Upper lobe of right lung (tissue), 1 donor: ENCODE data around the gene TMEM178A. TPM values are rescaled to one million over a fixed set of nuclear protein-coding genes. Genes with fewer than 3 reads are reported as not detected.

ENCODE experiments used
- ATAC-seq: fragments of 200-7000 bp; cut with Tn5 transposase; one replicate; pipeline ENCODE4 v1.9.1; 2020; ENCODE audit warnings: mild to moderate bottlenecking, moderate library complexity
- DNase-seq: peaks from one replicate; pipeline ENCODE4 v3.0.0-alpha.2; 2020
- H3K27ac ChIP-seq: fragments of 200-600 bp; one replicate; pipeline ENCODE4 v1.8.0; 2022
- H3K27me3 ChIP-seq: fragments of 200-600 bp; one replicate; pipeline ENCODE4 v1.8.0; 2022; ENCODE audit warnings: mild to moderate bottlenecking
- H3K36me3 ChIP-seq: fragments of 200-600 bp; one replicate; pipeline ENCODE4 v1.8.0; 2022
- H3K4me1 ChIP-seq: fragments of 200-600 bp; one replicate; pipeline ENCODE4 v1.8.0; 2022
- H3K4me3 ChIP-seq: fragments of 200-600 bp; one replicate; pipeline ENCODE4 v1.8.0; 2022; ENCODE audit warnings: mild to moderate bottlenecking
- H3K9me3 ChIP-seq: fragments of 200-600 bp; one replicate; pipeline ENCODE4 v1.8.0; 2022
- intact Hi-C: fragments of 100-400 bp; cut with DNase I; formaldehyde crosslinking; loops from one replicate; pipeline ENCODE4 v1.11.0; 2022
- total RNA-seq: library from RNA; stranded (reverse); fragmentation: NEBNext Ultra II Directional; extraction: Animal tissue kit (Norgen Biotek cat#: 25700); gene quantifications from one replicate; pipeline ENCODE4 v1.2.1, GENCODE V29; 2021
- TF ChIP-seq, protein P1 (sequence below): fragments of 200-600 bp; IDR thresholded peaks from one replicate; pipeline ENCODE4 v1.8.0; 2022; ENCODE audit warnings: antibody characterized with exemption
- donor health status: DM: no; HTN: yes; CAD: no; lungs with severe emphysema.

The TMEM178A gene
- total RNA-seq, 1 donor from 2014 or later: 9.5 TPM

DNA sequence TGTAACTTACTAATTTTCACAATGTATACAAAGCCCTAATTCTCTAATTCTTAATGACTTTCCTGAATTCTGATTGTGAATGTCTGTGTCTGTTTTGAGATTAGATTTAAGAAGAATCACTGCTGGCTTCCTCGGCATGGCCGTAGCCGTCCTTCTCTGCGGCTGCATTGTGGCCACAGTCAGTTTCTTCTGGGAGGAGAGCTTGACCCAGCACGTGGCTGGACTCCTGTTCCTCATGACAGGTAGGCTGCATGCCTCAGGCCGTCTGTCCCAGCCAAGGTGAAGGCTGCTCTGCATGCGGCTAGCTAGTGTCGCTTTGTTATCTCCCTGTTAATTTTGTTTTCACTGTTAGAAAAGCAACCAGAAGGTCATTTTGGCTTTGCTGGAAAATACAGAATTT is 41.2 kb downstream of the TMEM178A start:
- intact Hi-C loops: no loop called here
- Histone ChIP-seq H3K36me3 (no peaks in the 10 kb centered on the region), H3K9me3 (no peaks in the 10 kb centered on the region), H3K27ac (no peak overlapping the region), H3K4me3 (no peak overlapping the region), H3K4me1 (no peaks in the 10 kb centered on the region), H3K27me3 (no peaks in the 10 kb centered on the region)
- DNase-seq: no peak
- TF ChIP-seq, protein P1, sequence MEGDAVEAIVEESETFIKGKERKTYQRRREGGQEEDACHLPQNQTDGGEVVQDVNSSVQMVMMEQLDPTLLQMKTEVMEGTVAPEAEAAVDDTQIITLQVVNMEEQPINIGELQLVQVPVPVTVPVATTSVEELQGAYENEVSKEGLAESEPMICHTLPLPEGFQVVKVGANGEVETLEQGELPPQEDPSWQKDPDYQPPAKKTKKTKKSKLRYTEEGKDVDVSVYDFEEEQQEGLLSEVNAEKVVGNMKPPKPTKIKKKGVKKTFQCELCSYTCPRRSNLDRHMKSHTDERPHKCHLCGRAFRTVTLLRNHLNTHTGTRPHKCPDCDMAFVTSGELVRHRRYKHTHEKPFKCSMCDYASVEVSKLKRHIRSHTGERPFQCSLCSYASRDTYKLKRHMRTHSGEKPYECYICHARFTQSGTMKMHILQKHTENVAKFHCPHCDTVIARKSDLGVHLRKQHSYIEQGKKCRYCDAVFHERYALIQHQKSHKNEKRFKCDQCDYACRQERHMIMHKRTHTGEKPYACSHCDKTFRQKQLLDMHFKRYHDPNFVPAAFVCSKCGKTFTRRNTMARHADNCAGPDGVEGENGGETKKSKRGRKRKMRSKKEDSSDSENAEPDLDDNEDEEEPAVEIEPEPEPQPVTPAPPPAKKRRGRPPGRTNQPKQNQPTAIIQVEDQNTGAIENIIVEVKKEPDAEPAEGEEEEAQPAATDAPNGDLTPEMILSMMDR: no peak
- ATAC-seq: no peak

DNA sequence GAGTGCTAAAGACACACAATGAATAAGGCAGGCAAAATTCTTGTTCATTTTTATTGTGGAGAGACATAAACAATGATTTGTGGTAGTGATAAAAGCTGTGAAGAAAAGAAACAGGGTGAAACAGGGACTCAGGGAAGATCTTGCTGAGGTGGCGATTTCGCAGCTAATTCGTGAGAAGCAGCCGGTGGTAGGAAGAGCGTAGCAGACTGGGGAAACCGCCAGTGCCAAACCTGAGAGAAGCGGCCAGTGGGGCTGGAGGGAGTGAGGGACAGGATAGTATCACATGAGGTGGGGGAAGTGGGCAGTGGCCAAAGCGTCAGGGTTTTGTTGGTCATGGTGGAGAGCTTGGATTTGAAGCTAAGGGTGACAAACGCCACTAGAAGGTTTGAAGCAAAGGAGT is 42.3 kb downstream of the TMEM178A start:
- Histone ChIP-seq H3K9me3 (no peaks in the 10 kb centered on the region), H3K4me3 (no peak overlapping the region), H3K27me3 (no peaks in the 10 kb centered on the region), H3K27ac (no peak overlapping the region), H3K36me3 (no peaks in the 10 kb centered on the region), H3K4me1 (no peaks in the 10 kb centered on the region)
- DNase-seq (no peak), ATAC-seq (no peak)
- intact Hi-C loops: no loop called here
- TF ChIP-seq, protein P1: no peak

DNA sequence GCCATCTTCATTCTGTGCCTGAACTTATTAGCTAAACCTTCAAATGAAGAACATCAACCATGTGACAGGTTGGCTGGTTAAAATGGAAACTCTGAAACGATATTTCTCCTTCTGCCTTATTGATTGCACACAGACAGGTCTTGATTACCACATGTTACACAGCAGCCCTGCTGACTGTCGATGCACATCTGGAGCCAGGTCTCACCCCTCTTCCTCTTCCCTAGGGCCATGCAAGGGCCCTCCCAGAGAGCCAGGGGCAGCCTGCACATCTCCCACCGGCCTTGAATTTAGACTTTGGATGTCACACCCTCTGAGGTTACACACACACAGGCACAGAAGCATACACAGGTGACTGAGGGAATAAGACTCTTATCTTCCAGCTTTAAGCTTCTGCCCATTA is 45.1 kb downstream of the TMEM178A start:
- intact Hi-C loops: no loop called here
- Histone ChIP-seq H3K27me3 (no peaks in the 10 kb centered on the region), H3K4me3 (no peak overlapping the region), H3K4me1 (no peaks in the 10 kb centered on the region), H3K9me3 (no peaks in the 10 kb centered on the region), H3K36me3 (no peaks in the 10 kb centered on the region), H3K27ac (no peak overlapping the region)
- ATAC-seq (no peak), DNase-seq (no peak)
- TF ChIP-seq, protein P1: no peak

DNA sequence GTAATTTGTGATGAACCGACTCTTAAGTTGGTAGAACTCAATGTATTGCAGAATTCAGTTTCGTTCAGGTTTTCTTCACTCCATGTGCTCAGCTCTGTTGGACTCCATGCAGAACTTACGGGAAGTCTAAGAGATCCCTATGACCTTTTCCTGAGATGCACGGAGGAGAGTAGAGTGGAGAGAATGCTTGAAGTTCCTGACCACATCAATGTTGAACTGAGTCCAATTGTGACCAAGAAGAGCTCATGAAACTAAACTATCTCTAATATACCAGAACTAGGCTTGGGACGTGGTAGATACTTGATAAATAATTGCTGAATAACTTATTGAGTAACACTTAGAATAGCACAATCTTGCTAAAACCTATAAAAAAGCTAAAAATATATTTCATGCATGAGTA is 47.2 kb downstream of the TMEM178A start:
- no peaks in the 10 kb centered on the region for H3K9me3 ChIP-seq
- no peak overlapping the region for H3K4me3 ChIP-seq
- H3K36me3 ChIP-seq: no peaks in the 10 kb centered on the region
- ATAC-seq: no peak
- TF ChIP-seq, protein P1: no peak
- H3K27me3 ChIP-seq: no peaks in the 10 kb centered on the region
- H3K4me1 ChIP-seq: no peaks in the 10 kb centered on the region
- intact Hi-C loops: no loop called here
- no peak for DNase-seq
- no peak overlapping the region for H3K27ac ChIP-seq

DNA sequence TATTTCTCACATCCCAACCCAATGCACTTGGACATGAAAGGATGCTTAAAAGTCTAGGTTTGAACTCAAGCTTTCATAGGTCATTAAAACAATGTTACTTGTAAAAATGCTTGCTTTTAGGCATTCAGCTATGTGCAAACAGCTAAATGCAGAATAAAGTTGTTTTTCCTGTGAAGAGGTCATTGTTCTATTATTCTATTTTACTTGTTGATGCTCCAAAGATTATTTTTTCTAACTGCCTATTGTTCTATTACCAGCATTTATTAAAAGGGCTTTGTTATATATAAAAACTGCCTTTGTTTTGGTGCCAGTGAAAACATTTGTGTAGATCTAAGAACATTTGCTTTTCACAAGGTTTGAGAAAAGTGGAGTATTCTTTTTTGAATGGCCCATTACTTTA is 49.4 kb downstream of the TMEM178A start:
- Histone ChIP-seq H3K36me3 (no peaks in the 10 kb centered on the region), H3K4me1 (no peaks in the 10 kb centered on the region), H3K4me3 (no peak overlapping the region), H3K9me3 (no peaks in the 10 kb centered on the region), H3K27me3 (no peaks in the 10 kb centered on the region), H3K27ac (no peak overlapping the region)
- ATAC-seq (no peak), DNase-seq (no peak)
- TF ChIP-seq, protein P1: no peak
- intact Hi-C loops: no loop called here

DNA sequence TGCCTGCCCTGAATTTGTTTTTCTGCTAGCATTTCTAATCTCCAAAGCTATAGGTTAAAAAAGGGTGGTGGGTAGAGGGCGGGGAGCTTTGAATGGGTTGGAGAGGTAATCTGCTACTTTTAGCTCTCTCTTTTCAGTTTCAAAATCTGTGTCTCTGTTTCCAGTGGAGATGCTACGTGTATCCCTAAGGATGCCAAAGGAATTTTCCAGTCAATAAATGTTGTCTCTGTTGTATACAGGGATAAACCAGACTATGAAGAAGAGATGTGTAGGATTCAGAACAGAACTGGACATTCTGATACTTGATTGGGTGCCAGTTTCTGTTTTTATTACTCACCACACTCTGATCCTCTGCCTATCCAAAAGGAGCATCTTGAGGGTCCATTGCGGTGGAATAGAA is 50.1 kb downstream of the TMEM178A start:
- Histone ChIP-seq H3K4me1 (no peaks in the 10 kb centered on the region), H3K36me3 (no peaks in the 10 kb centered on the region), H3K9me3 (no peaks in the 10 kb centered on the region), H3K27me3 (no peaks in the 10 kb centered on the region), H3K27ac (no peak overlapping the region), H3K4me3 (no peak overlapping the region)
- DNase-seq: no peak
- ATAC-seq: no peak
- intact Hi-C loops: no loop called here
- TF ChIP-seq, protein P1: no peak
